RWPE2 (cell line): Measurements from ENCODE around the gene CXCL9.

Experiments used
- ATAC-seq: fragments of 200-7000 bp; cut with Tn5 transposase; 3 replicates; pipeline ENCODE4 v1.9.1; 2021; ENCODE audit warnings: low read depth
- DNase-seq: peaks from one replicate; pipeline ENCODE4 v3.0.0-alpha.2; 2020; ENCODE audit warnings: low spot score
- H3K27ac ChIP-seq: fragments of 450-650 bp; 2 replicates; pipeline ENCODE4 v1.5.1; 2017; ENCODE audit warnings: mild to moderate bottlenecking; ENCODE audit not compliant: poor library complexity, severe bottlenecking
- H3K27me3 ChIP-seq: fragments of 250-450 bp; sonication (Bioruptor Pico); 2 replicates; pipeline ENCODE4 v1.5.1; 2021; ENCODE audit warnings: mild to moderate bottlenecking, moderate library complexity; ENCODE audit not compliant: insufficient read depth, poor library complexity, severe bottlenecking
- H3K36me3 ChIP-seq: fragments of 250-450 bp; sonication (Bioruptor Pico); 2 replicates; pipeline ENCODE4 v1.5.1; 2020; ENCODE audit warnings: low read depth, mild to moderate bottlenecking, moderate library complexity
- H3K4me1 ChIP-seq: fragments of 250-450 bp; sonication (Bioruptor Pico); 2 replicates; pipeline ENCODE4 v1.5.1; 2021; ENCODE audit warnings: mild to moderate bottlenecking, moderate library complexity; ENCODE audit not compliant: insufficient read depth, poor library complexity, severe bottlenecking
- H3K4me3 ChIP-seq: fragments of 250-450 bp; sonication (Bioruptor Pico); 2 replicates; pipeline ENCODE4 v1.5.1; 2021; ENCODE audit warnings: mild to moderate bottlenecking, moderate library complexity; ENCODE audit not compliant: severe bottlenecking
- H3K9me3 ChIP-seq: fragments of 250-450 bp; sonication (Bioruptor Pico); 2 replicates; pipeline ENCODE4 v1.5.1; 2021; ENCODE audit warnings: mild to moderate bottlenecking, moderate library complexity; ENCODE audit not compliant: severe bottlenecking
- TF ChIP-seq, protein P1 (sequence below): fragments of 450-650 bp; IDR thresholded peaks from one replicate; pipeline ENCODE4 v1.5.1; 2017; ENCODE audit warnings: mild to moderate bottlenecking, moderate library complexity; ENCODE audit not compliant: poor library complexity, severe bottlenecking

Gene CXCL9

DNA sequence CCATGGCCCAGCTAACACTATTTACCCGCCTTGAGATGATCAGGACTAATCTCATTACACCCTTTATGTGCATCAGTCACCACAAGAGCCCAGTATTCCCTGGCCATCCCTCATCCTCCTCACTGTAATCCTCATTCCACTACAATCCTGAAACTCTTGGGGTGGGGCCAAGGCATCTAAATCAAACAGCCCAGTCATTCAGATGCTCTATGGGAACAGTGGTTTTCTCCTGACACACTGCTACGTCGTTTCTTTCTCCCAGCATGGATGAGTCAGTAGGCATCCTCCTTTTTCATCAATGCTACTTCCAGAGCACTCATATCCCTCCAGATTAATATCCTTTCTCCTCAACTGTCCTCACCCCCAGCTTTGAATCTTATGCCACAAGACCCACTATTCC lies 22.2 kb downstream of the CXCL9 start:
- ATAC-seq = peak; percentile 75

DNA sequence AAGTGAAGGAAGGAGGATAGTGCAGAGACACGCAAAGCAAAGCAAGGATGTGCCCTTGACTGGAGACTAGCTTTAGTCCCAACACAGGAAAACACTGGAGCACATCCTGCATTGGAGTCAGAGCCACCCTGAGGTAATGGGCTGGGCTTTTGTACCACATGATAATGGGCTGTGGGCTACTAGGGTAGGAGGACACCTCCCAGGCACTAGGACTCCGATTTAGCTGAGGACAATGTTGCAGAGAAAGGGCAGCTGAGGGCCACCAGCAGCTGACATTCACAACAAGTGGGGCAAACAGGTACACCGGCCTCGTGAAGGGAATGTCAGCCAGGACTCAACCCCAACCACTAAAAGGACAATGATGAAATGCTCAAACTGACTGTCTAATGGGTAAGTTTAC lies 26.7 kb downstream of the CXCL9 start:
- no peaks in the 10 kb centered on the region for H3K27me3 ChIP-seq
- H3K27ac ChIP-seq = no peak overlapping the region
- TF ChIP-seq, protein P1, sequence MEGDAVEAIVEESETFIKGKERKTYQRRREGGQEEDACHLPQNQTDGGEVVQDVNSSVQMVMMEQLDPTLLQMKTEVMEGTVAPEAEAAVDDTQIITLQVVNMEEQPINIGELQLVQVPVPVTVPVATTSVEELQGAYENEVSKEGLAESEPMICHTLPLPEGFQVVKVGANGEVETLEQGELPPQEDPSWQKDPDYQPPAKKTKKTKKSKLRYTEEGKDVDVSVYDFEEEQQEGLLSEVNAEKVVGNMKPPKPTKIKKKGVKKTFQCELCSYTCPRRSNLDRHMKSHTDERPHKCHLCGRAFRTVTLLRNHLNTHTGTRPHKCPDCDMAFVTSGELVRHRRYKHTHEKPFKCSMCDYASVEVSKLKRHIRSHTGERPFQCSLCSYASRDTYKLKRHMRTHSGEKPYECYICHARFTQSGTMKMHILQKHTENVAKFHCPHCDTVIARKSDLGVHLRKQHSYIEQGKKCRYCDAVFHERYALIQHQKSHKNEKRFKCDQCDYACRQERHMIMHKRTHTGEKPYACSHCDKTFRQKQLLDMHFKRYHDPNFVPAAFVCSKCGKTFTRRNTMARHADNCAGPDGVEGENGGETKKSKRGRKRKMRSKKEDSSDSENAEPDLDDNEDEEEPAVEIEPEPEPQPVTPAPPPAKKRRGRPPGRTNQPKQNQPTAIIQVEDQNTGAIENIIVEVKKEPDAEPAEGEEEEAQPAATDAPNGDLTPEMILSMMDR = no peak
- H3K9me3 ChIP-seq = no peaks in the 10 kb centered on the region
- DNase-seq = no peak
- ATAC-seq = no peak
- no peaks in the 10 kb centered on the region for H3K4me1 ChIP-seq
- peaks cover 60% of the 10 kb centered on the region for H3K36me3 ChIP-seq
- no peak overlapping the region for H3K4me3 ChIP-seq

More for the DNA sequence above, 22.2 kb downstream of the CXCL9 start:
- TF ChIP-seq, protein P1 = no peak
- Histone ChIP-seq H3K36me3 (peaks cover 28% of the 10 kb centered on the region), H3K27ac (no peak overlapping the region), H3K27me3 (no peaks in the 10 kb centered on the region), H3K9me3 (no peaks in the 10 kb centered on the region), H3K4me1 (no peaks in the 10 kb centered on the region), H3K4me3 (no peak overlapping the region)
- no peak for DNase-seq

DNA sequence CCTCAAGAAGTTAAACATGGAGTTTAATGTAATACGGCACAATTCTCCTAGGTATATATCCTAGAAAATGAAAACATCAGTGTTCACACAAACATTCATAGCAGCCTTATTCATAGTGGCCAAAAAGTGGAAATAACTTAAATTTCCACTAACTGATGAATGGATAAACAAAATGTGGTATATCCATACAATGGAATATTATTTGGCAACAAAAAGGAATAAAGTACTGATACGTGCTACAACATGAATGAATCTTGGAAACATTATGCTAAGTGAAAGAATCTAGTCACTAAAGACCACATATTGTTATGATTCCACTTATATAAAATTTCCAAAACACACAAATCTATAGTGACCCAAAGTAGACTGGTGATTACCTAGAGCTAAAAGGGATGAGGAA lies 31.1 kb downstream of the CXCL9 start:
- Histone ChIP-seq H3K4me3 (no peak overlapping the region), H3K4me1 (no peaks in the 10 kb centered on the region), H3K9me3 (no peaks in the 10 kb centered on the region), H3K27me3 (no peaks in the 10 kb centered on the region), H3K36me3 (peaks cover 90% of the 10 kb centered on the region), H3K27ac (no peak overlapping the region)
- DNase-seq = no peak
- ATAC-seq = no peak
- TF ChIP-seq, protein P1 = no peak

DNA sequence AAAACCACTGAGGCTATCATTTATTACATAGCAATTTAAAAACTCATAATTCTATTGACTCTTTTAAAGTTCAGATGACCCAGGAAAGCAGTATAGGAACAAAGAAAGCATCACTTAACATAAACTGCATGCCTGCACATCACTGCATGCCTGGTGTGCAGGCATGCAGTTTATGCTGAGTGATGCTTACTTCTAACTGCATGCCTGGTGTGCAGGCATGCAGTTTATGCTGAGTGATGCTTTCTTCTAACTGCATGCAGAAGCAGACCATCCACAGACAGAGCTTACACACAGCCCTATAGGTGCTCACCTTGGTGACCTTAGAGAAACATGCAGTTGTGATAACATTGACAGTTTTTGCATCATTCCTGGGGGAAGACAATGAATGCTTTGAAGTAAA lies 33.5 kb downstream of the CXCL9 start:
- Histone ChIP-seq H3K4me1 (no peaks in the 10 kb centered on the region), H3K36me3 (peaks cover 92% of the 10 kb centered on the region), H3K27ac (no peak overlapping the region), H3K27me3 (no peaks in the 10 kb centered on the region), H3K9me3 (no peaks in the 10 kb centered on the region), H3K4me3 (no peak overlapping the region)
- TF ChIP-seq, protein P1 = no peak
- DNase-seq = no peak
- ATAC-seq = no peak

DNA sequence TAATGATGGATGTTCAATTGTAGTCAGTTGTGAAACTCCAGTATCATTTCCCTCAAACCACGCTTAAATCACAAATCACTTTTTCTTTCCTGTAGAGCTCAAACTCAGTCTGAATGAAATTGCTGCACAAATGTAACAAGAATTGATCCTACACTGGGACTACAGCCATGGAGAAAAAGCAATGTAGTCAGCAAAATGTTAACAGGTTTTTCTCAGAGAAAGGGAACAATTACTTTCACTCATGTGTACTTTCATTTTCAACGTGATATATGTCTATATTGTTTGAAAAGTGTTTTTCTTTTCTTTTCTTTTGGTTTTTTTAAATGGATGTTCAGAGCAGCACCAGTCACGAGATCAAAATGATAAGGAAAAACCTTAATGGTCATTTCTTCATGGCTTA lies 39.2 kb downstream of the CXCL9 start:
- no peaks in the 10 kb centered on the region for H3K9me3 ChIP-seq
- H3K4me1 ChIP-seq = no peaks in the 10 kb centered on the region
- no peak overlapping the region for H3K27ac ChIP-seq
- ATAC-seq (no peak), DNase-seq (no peak)
- no peak overlapping the region for H3K4me3 ChIP-seq
- TF ChIP-seq, protein P1 = no peak
- peaks cover 100% of the 10 kb centered on the region for H3K36me3 ChIP-seq
- no peaks in the 10 kb centered on the region for H3K27me3 ChIP-seq
